ENCODE results near the gene SWT1.
"Not testable (repeated sequence)": the region's sequence is repeated elsewhere in the genome, so short reads cannot be mapped to it uniquely, and the experiment has no call there.

Gene SWT1

GRCh38 chr1:185241127-185241526, 84.2 kb downstream of the SWT1 start:
- no peak overlapping the region for H3K4me3 ChIP-seq (replicated peaks in 1 of 2; ENCODE audit: low read depth in 2 of 2, low read length in 2 of 2)
- no peak for TF ChIP-seq CTCF (IDR thresholded peaks at IDR 0.05; ENCODE audit: low read depth, low read length)

GRCh38 chr1:185244015-185244747, 87.2 kb downstream of the SWT1 start:
- peak; percentile 26 to 86 for DNase-seq (ENCODE audit: low read depth in 2 of 2)
- no peak for TF ChIP-seq CTCF (IDR thresholded peaks at IDR 0.05; ENCODE audit: low read depth, low read length)
- H3K4me3 ChIP-seq (replicated peaks in 1 of 2; ENCODE audit: low read depth in 2 of 2, low read length in 2 of 2) = no peak overlapping the region

More at GRCh38 chr1:185241127-185241526, 84.2 kb downstream of the SWT1 start:
- DNase-seq (ENCODE audit: low read depth in 2 of 2) = no peak

GRCh38 chr1:185245466-185245865, 88.5 kb downstream of the SWT1 start:
- H3K4me3 ChIP-seq (replicated peaks in 1 of 2; ENCODE audit: low read depth in 2 of 2, low read length in 2 of 2) = no peak overlapping the region
- TF ChIP-seq CTCF (IDR thresholded peaks at IDR 0.05; ENCODE audit: low read depth, low read length) = no peak
- DNase-seq (ENCODE audit: low read depth in 2 of 2) = peak in 1 of 2 donors; percentile 28

GRCh38 chr1:185249563-185249962, 92.6 kb downstream of the SWT1 start:
- no peak overlapping the region for H3K4me3 ChIP-seq (replicated peaks in 1 of 2; ENCODE audit: low read depth in 2 of 2, low read length in 2 of 2)
- DNase-seq (ENCODE audit: low read depth in 2 of 2) = no peak
- TF ChIP-seq CTCF (IDR thresholded peaks at IDR 0.05; ENCODE audit: low read depth, low read length) = no peak

- no peak for DNase-seq (ENCODE audit: low read depth in 2 of 2)
- no peak overlapping the region for H3K4me3 ChIP-seq (replicated peaks in 1 of 2; ENCODE audit: low read depth in 2 of 2, low read length in 2 of 2)
- TF ChIP-seq CTCF (IDR thresholded peaks at IDR 0.05; ENCODE audit: low read depth, low read length) = no peak
These were observed 93.1 kb downstream of the SWT1 start for GRCh38 chr1:185250063-185250462.

GRCh38 chr1:185251928-185252327, 95.0 kb downstream of the SWT1 start:
- H3K4me3 ChIP-seq (replicated peaks in 1 of 2; ENCODE audit: low read depth in 2 of 2, low read length in 2 of 2); DNase-seq (ENCODE audit: low read depth in 2 of 2): not testable (repeated sequence)

GRCh38 chr1:185252404-185252803, 95.4 kb downstream of the SWT1 start:
- not testable (repeated sequence) for DNase-seq (ENCODE audit: low read depth in 2 of 2); H3K4me3 ChIP-seq (replicated peaks in 1 of 2; ENCODE audit: low read depth in 2 of 2, low read length in 2 of 2)

GRCh38 chr1:185255595-185255994, 98.6 kb downstream of the SWT1 start:
- not testable (repeated sequence) for H3K4me3 ChIP-seq (replicated peaks in 1 of 2; ENCODE audit: low read depth in 2 of 2, low read length in 2 of 2); DNase-seq (ENCODE audit: low read depth in 2 of 2)

GRCh38 chr1:185257116-185257949, 100.4 kb downstream of the SWT1 start:
- not testable (repeated sequence) for H3K4me3 ChIP-seq (replicated peaks in 1 of 2; ENCODE audit: low read depth in 2 of 2, low read length in 2 of 2); DNase-seq (ENCODE audit: low read depth in 2 of 2)
